Keratinocyte (primary cell): ENCODE results near the gene WNK2. TPM values are rescaled to one million over a fixed set of nuclear protein-coding genes. Genes with fewer than 3 reads are reported as not detected.

Source experiments
- DNase-seq: peaks from one replicate; pipeline ENCODE4 v3.0.0-alpha.2; 2011; ENCODE audit warnings: low read depth, missing footprints, low spot score
- FAIRE-seq: peaks from 2 replicates; lab custom pipeline; 2011; peaks lifted over from hg19 to GRCh38; lab: Jason Lieb, UNC
- H2AFZ ChIP-seq: 2 replicates; pipeline ENCODE4 v1.6.0; 2012; ENCODE audit warnings: low read length, control low read depth, inconsistent platforms; ENCODE audit not compliant: control insufficient read depth
- H3K27ac ChIP-seq: 2 replicates; pipeline ENCODE4 v1.5.1; 2011; ENCODE audit warnings: low read length; ENCODE audit not compliant: control insufficient read depth, insufficient read depth
- H3K27me3 ChIP-seq: 3 replicates; pipeline ENCODE4 v1.6.0; 2011; ENCODE audit warnings: low read length; ENCODE audit not compliant: control insufficient read depth, insufficient read depth; ENCODE audit errors: extremely low read depth
- H3K36me3 ChIP-seq, 2 experiments: 2 replicates in 1 of 2; 3 replicates in 1 of 2; pipeline ENCODE4 v1.5.1; 2011; ENCODE audit warnings: low read length in 2 of 2, mild to moderate bottlenecking in 1 of 2; ENCODE audit not compliant: control insufficient read depth in 2 of 2, insufficient read depth in 2 of 2; ENCODE audit errors: extremely low read depth in 1 of 2
- H3K4me1 ChIP-seq: 3 replicates; pipeline ENCODE4 v1.5.1; 2011; ENCODE audit warnings: low read length; ENCODE audit not compliant: control insufficient read depth, insufficient read depth; ENCODE audit errors: extremely low read depth
- H3K4me2 ChIP-seq: 3 replicates; pipeline ENCODE4 v1.6.0; 2011; ENCODE audit warnings: low read depth, low read length; ENCODE audit not compliant: control insufficient read depth, insufficient read depth; ENCODE audit errors: extremely low read depth
- H3K4me3 ChIP-seq, 3 experiments: fragments of 200-600 bp in 1 of 3; sonication (generic) in 1 of 3; 2 replicates in 2 of 3; 3 replicates in 1 of 3; pipeline ENCODE4 v1.5.1; 2011 to 2016; ENCODE audit warnings: low read length in 3 of 3, mild to moderate bottlenecking in 3 of 3, control low read depth in 2 of 3, inconsistent platforms in 1 of 3, low read depth in 1 of 3, mixed read lengths in 1 of 3, mixed run types in 1 of 3, moderate library complexity in 1 of 3; ENCODE audit not compliant: control insufficient read depth in 2 of 3, insufficient read depth in 2 of 3; ENCODE audit errors: extremely low read depth in 1 of 3
- H3K79me2 ChIP-seq: 2 replicates; pipeline ENCODE4 v1.6.0; 2012; ENCODE audit warnings: low read length; ENCODE audit not compliant: control insufficient read depth, insufficient read depth
- H3K9ac ChIP-seq: 3 replicates; pipeline ENCODE4 v1.6.0; 2011; ENCODE audit warnings: low read length; ENCODE audit not compliant: control insufficient read depth, insufficient read depth; ENCODE audit errors: extremely low read depth
- H3K9me1 ChIP-seq: 3 replicates; pipeline ENCODE4 v1.6.0; 2011; ENCODE audit warnings: low read length; ENCODE audit not compliant: control insufficient read depth, insufficient read depth; ENCODE audit errors: extremely low read depth
- H3K9me3 ChIP-seq: 2 replicates; pipeline ENCODE4 v1.5.1; 2012; ENCODE audit warnings: low read depth, low read length; ENCODE audit not compliant: control insufficient read depth
- H4K20me1 ChIP-seq: 3 replicates; pipeline ENCODE4 v1.6.0; 2011; ENCODE audit warnings: low read length; ENCODE audit not compliant: control insufficient read depth, insufficient read depth; ENCODE audit errors: extremely low read depth
- CTCF ChIP-seq, 3 experiments: IDR thresholded peaks in 1 of 3; conservative IDR thresholded peaks in 1 of 3; optimal IDR thresholded peaks in 1 of 3; 2 replicates in 2 of 3; 3 replicates in 1 of 3; pipeline versions ENCODE3 to v1.5.1; 2011; ENCODE audit warnings: low read length in 3 of 3, mild to moderate bottlenecking in 3 of 3, moderate library complexity in 2 of 3, control low read depth in 1 of 3, inconsistent platforms in 1 of 3; ENCODE audit not compliant: insufficient read depth in 2 of 3; ENCODE audit errors: extremely low read depth in 1 of 3
- EZH2 ChIP-seq: IDR thresholded peaks from one replicate; pipeline ENCODE4 v1.6.1; 2012; ENCODE audit warnings: inconsistent platforms, mild to moderate bottlenecking, low read length, moderate library complexity
- dilution Hi-C: fragments of 300-500 bp; cut with MboI; formaldehyde crosslinking; loops from one replicate; pipeline ENCODE4 v1.7.0; 2020; ENCODE audit warnings: low sequenced_read_pairs; ENCODE audit not compliant: extremely low pct_ligation_motif_present
- polyA plus RNA-seq, 5 experiments: library from polyadenylated mRNA; depleted of rRNA in 3 of 5; stranded (reverse) in 3 of 5; stranded (forward) in 1 of 5; unstranded in 1 of 5; fragments of >200 nt; gene quantifications; 1 replicate in 1 of 5; 2 replicates in 3 of 5; 3 replicates in 1 of 5; pipeline versions ENCODE4 v1.2.1 to v1.2.3, GENCODE V29; 2011 to 2012; ENCODE audit warnings: missing spikeins in 2 of 5, low read depth in 1 of 5, low replicate concordance in 1 of 5

The WNK2 gene
- polyA plus RNA-seq, 1 donor (not counting 4 experiments of a cell fraction or from before 2014, with no cell fraction given) = not detected

- Histone ChIP-seq H3K9me1 (no peaks in the 10 kb centered on the region), H3K4me1 (no peaks in the 10 kb centered on the region), H3K9ac (no peak overlapping the region), H3K36me3 (no peaks in the 10 kb centered on the region), H3K27ac (no peak overlapping the region), H3K79me2 (no peaks in the 10 kb centered on the region), H3K4me3 (no peak overlapping the region), H2AFZ (no peak overlapping the region), H3K4me2 (no peak overlapping the region), H3K9me3 (no peaks in the 10 kb centered on the region), H3K27me3 (peaks cover 48% of the 10 kb centered on the region), H4K20me1 (no peaks in the 10 kb centered on the region)
- FAIRE-seq = no peak
- TF ChIP-seq CTCF (optimal IDR thresholded peaks at IDR 0.05 in 1 of 3, IDR thresholded peaks at IDR 0.05 in 1 of 3, conservative IDR thresholded peaks at IDR 0.05 in 1 of 3; ENCODE audit: extremely low read depth in 1 of 3, insufficient read depth in 2 of 3, low read length in 3 of 3) (no peak), EZH2 (no peak)
- dilution Hi-C loops = no loop called here
- no peak for DNase-seq
Measured at GRCh38 chr9:93233033-93233432, 49.1 kb downstream of the WNK2 start.

DNA sequence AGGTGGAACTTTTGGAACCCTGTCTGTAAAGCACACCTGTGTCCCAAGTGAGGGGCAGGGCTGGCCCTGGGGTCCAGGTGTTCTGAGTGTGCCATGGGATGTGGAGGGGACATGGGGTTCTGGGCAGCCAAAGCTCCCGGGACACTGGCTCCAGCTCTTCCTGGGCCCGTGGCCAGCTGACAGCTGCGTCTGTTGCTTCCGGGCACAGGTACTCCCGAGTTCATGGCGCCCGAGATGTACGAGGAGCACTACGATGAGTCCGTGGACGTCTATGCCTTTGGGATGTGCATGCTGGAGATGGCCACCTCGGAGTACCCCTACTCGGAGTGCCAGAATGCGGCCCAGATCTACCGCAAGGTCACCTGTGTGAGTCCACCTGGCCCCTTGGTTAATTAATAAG lies 50.7 kb downstream of the WNK2 start:
- H3K4me2 ChIP-seq = no peak overlapping the region
- no peaks in the 10 kb centered on the region for H3K36me3 ChIP-seq
- H3K9ac ChIP-seq = no peak overlapping the region
- no peaks in the 10 kb centered on the region for H3K79me2 ChIP-seq
- H3K4me3 ChIP-seq = no peak overlapping the region
- no peaks in the 10 kb centered on the region for H3K9me1 ChIP-seq
- TF ChIP-seq CTCF (optimal IDR thresholded peaks at IDR 0.05 in 1 of 3, IDR thresholded peaks at IDR 0.05 in 1 of 3, conservative IDR thresholded peaks at IDR 0.05 in 1 of 3; ENCODE audit: extremely low read depth in 1 of 3, insufficient read depth in 2 of 3, low read length in 3 of 3) = no peak
- no peak for TF ChIP-seq EZH2
- H3K27ac ChIP-seq = no peak overlapping the region
- no peak for FAIRE-seq
- H3K27me3 ChIP-seq = peaks cover 38% of the 10 kb centered on the region
- no peaks in the 10 kb centered on the region for H3K4me1 ChIP-seq
- dilution Hi-C loops = no loop called here
- no peaks in the 10 kb centered on the region for H4K20me1 ChIP-seq
- H3K9me3 ChIP-seq = no peaks in the 10 kb centered on the region
- DNase-seq = no peak
- no peak overlapping the region for H2AFZ ChIP-seq
